DOHH2 (cell line): Measurements from ENCODE around the gene SPEM3.

Experiments
- H3F3A ChIP-seq: fragments of 200-600 bp; sonication (generic), shearing (Covaris generic); 2 replicates; pipeline ENCODE4 v1.6.0; 2016; ENCODE audit warnings: antibody characterized with exemption, mild to moderate bottlenecking; ENCODE audit not compliant: control insufficient read depth, insufficient read depth
- H3K27ac ChIP-seq: fragments of 200-600 bp; sonication (generic); 2 replicates; pipeline ENCODE4 v1.5.1; 2014; ENCODE audit warnings: low read depth, mild to moderate bottlenecking, low read length, moderate library complexity
- H3K27me3 ChIP-seq: fragments of 200-600 bp; sonication (generic); 2 replicates; pipeline ENCODE4 v1.6.1; 2014; ENCODE audit warnings: mild to moderate bottlenecking, low read length, mixed read lengths; ENCODE audit not compliant: control insufficient read depth
- H3K36me3 ChIP-seq: fragments of 200-600 bp; sonication (generic); 2 replicates; pipeline ENCODE4 v1.6.1; 2014; ENCODE audit warnings: mild to moderate bottlenecking, low read length, moderate library complexity, mixed read lengths; ENCODE audit not compliant: control insufficient read depth
- H3K4me1 ChIP-seq: fragments of 200-600 bp; sonication (generic); 2 replicates; pipeline ENCODE4 v1.6.1; 2014; ENCODE audit warnings: mild to moderate bottlenecking, low read length, mixed read lengths; ENCODE audit not compliant: control insufficient read depth
- H3K4me2 ChIP-seq: fragments of 200-600 bp; sonication (generic); 2 replicates; pipeline ENCODE4 v1.6.0; 2014; ENCODE audit warnings: mild to moderate bottlenecking, low read length, moderate library complexity
- H3K4me3 ChIP-seq: fragments of 200-600 bp; sonication (generic); 2 replicates; pipeline ENCODE4 v1.5.1; 2014; ENCODE audit warnings: mild to moderate bottlenecking, low read length, mixed read lengths
- H3K79me2 ChIP-seq: fragments of 200-600 bp; sonication (generic); 2 replicates; pipeline ENCODE4 v1.6.1; 2014; ENCODE audit warnings: mild to moderate bottlenecking, low read length, mixed read lengths; ENCODE audit not compliant: control insufficient read depth
- H3K9me2 ChIP-seq: fragments of 200-600 bp; sonication (generic); replicated peaks from 2 replicates; pipeline ENCODE4 v1.6.1; 2014; ENCODE audit warnings: mild to moderate bottlenecking, low read length, mixed read lengths; ENCODE audit not compliant: control insufficient read depth
- H3K9me3 ChIP-seq: fragments of 200-600 bp; sonication (generic); 2 replicates; pipeline ENCODE4 v1.6.1; 2014; ENCODE audit warnings: antibody characterized with exemption, low read length, mixed read lengths; ENCODE audit not compliant: control insufficient read depth, insufficient read depth
- H4K20me1 ChIP-seq: fragments of 200-600 bp; sonication (generic); 2 replicates; pipeline ENCODE4 v1.6.0; 2014; ENCODE audit warnings: low read depth, mild to moderate bottlenecking, antibody characterized with exemption, low read length, moderate library complexity; ENCODE audit not compliant: control insufficient read depth, insufficient read depth
- EZH2phosphoT487 ChIP-seq: fragments of 200-600 bp; sonication (generic); IDR thresholded peaks from 2 replicates; pipeline ENCODE4 v1.6.1; 2017; ENCODE audit warnings: borderline replicate concordance, mild to moderate bottlenecking, antibody characterized with exemption, low read length, moderate library complexity, mixed read lengths
- TF ChIP-seq, protein P1 (sequence below): fragments of 200-600 bp; sonication (generic); IDR thresholded peaks from one replicate; pipeline ENCODE4 v1.5.1; 2014; ENCODE audit warnings: antibody characterized with exemption, mild to moderate bottlenecking, low read depth, low read length; ENCODE audit not compliant: poor library complexity, severe bottlenecking

SPEM3 gene

DNA sequence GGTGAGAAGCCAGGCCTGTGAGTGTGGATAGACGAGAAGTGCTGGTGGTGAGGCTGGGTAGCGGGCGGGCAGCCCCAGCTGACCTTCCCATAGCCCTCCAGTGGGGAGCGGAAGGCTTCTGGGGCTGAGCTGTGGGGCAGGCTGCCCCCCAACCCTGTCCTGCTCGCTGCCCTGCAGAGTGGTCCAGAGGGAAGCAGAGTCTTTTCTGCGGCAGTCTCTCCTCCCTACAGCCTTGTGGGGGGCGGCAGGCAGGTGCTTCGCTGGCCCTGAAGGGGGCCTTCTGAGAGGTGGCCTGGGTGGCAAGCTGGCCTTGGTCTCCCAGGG is 17.3 kb upstream of the SPEM3 start:
- Histone ChIP-seq H3K36me3 (no peaks in the 10 kb centered on the region), H3K4me1 (no peaks in the 10 kb centered on the region), H3K4me3 (no peak overlapping the region), H3K4me2 (no peak overlapping the region), H3K79me2 (no peaks in the 10 kb centered on the region), H3K9me3 (no peaks in the 10 kb centered on the region), H3K27ac (no peak overlapping the region), H3K9me2 (no peaks in the 10 kb centered on the region), H4K20me1 (no peaks in the 10 kb centered on the region), H3K27me3 (no peaks in the 10 kb centered on the region), H3F3A (0 out of 2 replicates have a peak, but pooled peaks cover 2% of the 10 kb centered on the region)
- TF ChIP-seq, protein P1, sequence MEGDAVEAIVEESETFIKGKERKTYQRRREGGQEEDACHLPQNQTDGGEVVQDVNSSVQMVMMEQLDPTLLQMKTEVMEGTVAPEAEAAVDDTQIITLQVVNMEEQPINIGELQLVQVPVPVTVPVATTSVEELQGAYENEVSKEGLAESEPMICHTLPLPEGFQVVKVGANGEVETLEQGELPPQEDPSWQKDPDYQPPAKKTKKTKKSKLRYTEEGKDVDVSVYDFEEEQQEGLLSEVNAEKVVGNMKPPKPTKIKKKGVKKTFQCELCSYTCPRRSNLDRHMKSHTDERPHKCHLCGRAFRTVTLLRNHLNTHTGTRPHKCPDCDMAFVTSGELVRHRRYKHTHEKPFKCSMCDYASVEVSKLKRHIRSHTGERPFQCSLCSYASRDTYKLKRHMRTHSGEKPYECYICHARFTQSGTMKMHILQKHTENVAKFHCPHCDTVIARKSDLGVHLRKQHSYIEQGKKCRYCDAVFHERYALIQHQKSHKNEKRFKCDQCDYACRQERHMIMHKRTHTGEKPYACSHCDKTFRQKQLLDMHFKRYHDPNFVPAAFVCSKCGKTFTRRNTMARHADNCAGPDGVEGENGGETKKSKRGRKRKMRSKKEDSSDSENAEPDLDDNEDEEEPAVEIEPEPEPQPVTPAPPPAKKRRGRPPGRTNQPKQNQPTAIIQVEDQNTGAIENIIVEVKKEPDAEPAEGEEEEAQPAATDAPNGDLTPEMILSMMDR = no peak
- TF ChIP-seq EZH2phosphoT487 = no peak

DNA sequence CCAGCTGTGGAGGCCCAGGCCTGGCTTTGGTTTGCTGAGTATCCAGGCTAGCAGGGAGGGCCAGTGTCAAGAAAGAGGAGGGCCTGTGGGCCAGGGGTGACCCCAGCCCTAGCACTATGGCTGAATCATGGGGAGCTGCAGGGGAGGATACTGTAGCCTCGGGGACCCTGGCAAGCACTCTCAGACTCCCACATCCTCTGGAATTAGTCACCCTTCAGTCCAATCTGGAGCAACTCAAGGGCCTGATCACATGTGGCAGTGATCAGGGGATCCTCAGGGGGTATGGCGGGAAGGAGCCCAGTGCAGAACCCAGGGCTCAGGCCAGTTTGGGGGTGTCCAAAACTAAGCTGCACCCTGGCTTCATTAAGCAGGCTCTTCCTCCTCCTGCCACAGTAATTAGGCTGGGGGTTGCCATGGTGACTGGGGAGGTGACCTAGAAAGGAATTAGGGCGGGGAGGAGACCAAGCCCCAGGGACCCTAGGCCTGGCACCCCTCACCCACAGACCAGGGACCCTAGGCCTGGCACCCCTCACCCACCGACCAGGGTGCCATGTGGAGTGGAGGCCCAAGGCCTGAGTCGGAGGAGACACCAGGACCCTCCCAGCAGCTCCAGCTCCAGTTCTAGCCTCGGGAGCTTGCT is 15.2 kb upstream of the SPEM3 start:
- no peaks in the 10 kb centered on the region for H3K9me3 ChIP-seq
- H3K36me3 ChIP-seq = no peaks in the 10 kb centered on the region
- no peaks in the 10 kb centered on the region for H3K4me1 ChIP-seq
- no peak overlapping the region for H3K4me3 ChIP-seq
- H3K9me2 ChIP-seq = no peaks in the 10 kb centered on the region
- no peaks in the 10 kb centered on the region for H4K20me1 ChIP-seq
- TF ChIP-seq EZH2phosphoT487 = no peak
- TF ChIP-seq, protein P1 = no peak
- H3K4me2 ChIP-seq = no peak overlapping the region
- no peaks in the 10 kb centered on the region; the same call in 1 of the 2 replicates for H3K27me3 ChIP-seq
- H3K27ac ChIP-seq = no peak overlapping the region
- no peaks in the 10 kb centered on the region for H3K79me2 ChIP-seq
- 0 out of 2 replicates have a peak, but pooled peaks cover 2% of the 10 kb centered on the region for H3F3A ChIP-seq

DNA sequence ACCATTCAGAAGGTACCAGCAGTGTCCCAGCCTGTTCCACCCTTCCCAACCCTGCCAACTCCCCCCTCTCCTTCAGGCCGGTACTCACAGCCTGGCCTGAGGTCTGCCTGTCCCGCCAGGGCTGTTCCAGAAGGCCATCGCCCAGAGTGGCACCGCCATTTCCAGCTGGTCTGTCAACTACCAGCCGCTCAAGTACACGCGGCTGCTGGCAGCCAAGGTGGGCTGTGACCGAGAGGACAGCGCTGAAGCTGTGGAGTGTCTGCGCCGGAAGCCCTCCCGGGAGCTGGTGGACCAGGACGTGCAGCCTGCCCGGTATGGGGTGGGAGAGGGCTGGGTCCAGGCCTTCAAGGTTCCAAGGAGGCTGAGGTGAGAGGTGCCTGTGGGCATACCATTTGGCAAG is 13.8 kb upstream of the SPEM3 start:
- TF ChIP-seq, protein P1 = no peak
- no peak for TF ChIP-seq EZH2phosphoT487
- H4K20me1 ChIP-seq = no peaks in the 10 kb centered on the region
- no peaks in the 10 kb centered on the region for H3K36me3 ChIP-seq
- no peaks in the 10 kb centered on the region for H3K4me1 ChIP-seq
- H3K9me3 ChIP-seq = no peaks in the 10 kb centered on the region
- H3K27me3 ChIP-seq = no peaks in the 10 kb centered on the region; the same call in 1 of the 2 replicates
- H3K79me2 ChIP-seq = no peaks in the 10 kb centered on the region
- H3K9me2 ChIP-seq = no peaks in the 10 kb centered on the region
- no peak overlapping the region for H3K27ac ChIP-seq
- H3K4me3 ChIP-seq = no peak overlapping the region
- H3K4me2 ChIP-seq = no peak overlapping the region
- H3F3A ChIP-seq = 0 out of 2 replicates have a peak, but pooled peaks cover 2% of the 10 kb centered on the region
